Measurements from ENCODE around the gene KIF2C. TPM values are rescaled to one million over a fixed set of nuclear protein-coding genes. Genes with fewer than 3 reads are reported as not detected.

Gene KIF2C
- total and polyA plus RNA-seq, 9 of the 15 experiments (the other 6 are each of a cell fraction or from before 2014, with no cell fraction given) = 84.9 to 226 (median 169) TPM

DNA sequence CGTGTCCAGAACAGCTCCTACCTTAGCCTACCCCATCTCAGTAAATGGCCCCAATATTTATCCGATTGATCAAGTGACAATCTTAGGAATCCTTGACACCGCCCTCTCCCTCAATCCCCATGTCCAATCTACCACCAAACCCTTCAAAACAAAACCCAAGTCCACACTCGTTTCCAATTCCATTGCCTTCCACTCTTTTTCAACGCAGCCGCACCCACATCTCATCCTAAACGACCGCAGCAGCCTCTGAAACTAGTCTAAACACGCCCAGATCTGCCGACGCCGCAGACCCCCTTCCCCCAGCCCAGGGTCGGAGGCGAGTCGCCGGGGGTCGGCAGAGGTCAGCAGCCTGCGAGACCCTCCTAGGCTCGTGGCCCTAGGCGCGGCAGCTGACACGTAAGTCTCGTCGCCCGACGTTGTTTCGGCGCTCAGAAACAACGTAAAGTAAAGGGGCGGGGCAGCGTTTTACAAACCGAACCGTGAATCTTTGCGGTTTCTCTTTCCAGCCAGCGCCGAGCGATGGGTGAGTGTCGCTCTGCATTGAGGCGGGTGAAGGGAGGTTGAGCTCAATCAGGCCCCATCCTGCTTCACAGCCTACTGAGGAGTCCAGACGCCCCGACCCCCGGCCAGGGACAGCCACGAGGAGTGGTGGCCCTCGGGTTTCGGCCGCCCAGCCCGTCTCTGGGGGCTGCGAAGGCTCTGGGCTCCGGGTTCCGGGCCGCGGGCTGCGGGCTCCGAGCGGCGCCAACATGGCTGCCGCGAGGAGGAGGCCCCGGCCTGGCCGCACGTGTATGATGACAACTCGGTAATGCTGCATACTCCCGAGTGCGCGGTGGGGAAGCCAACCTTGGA is 35.7 kb downstream of the KIF2C start, which contains the start of gene RPS8 (continued):
- TF ChIP-seq, protein P1, sequence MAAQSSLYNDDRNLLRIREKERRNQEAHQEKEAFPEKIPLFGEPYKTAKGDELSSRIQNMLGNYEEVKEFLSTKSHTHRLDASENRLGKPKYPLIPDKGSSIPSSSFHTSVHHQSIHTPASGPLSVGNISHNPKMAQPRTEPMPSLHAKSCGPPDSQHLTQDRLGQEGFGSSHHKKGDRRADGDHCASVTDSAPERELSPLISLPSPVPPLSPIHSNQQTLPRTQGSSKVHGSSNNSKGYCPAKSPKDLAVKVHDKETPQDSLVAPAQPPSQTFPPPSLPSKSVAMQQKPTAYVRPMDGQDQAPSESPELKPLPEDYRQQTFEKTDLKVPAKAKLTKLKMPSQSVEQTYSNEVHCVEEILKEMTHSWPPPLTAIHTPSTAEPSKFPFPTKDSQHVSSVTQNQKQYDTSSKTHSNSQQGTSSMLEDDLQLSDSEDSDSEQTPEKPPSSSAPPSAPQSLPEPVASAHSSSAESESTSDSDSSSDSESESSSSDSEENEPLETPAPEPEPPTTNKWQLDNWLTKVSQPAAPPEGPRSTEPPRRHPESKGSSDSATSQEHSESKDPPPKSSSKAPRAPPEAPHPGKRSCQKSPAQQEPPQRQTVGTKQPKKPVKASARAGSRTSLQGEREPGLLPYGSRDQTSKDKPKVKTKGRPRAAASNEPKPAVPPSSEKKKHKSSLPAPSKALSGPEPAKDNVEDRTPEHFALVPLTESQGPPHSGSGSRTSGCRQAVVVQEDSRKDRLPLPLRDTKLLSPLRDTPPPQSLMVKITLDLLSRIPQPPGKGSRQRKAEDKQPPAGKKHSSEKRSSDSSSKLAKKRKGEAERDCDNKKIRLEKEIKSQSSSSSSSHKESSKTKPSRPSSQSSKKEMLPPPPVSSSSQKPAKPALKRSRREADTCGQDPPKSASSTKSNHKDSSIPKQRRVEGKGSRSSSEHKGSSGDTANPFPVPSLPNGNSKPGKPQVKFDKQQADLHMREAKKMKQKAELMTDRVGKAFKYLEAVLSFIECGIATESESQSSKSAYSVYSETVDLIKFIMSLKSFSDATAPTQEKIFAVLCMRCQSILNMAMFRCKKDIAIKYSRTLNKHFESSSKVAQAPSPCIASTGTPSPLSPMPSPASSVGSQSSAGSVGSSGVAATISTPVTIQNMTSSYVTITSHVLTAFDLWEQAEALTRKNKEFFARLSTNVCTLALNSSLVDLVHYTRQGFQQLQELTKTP (IDR thresholded peaks at IDR 0.05; ENCODE audit: low read depth in 1 of 2, partially characterized antibody in 2 of 2) = peak; percentile 62 to 88
- no peak for TF ChIP-seq IRF9 (tag; IDR thresholded peaks at IDR 0.05)
- no peak for TF ChIP-seq DMBX1 (CRISPR knock-in tag; IDR thresholded peaks at IDR 0.05; ENCODE audit: borderline replicate concordance)
- TF ChIP-seq ELF4 (CRISPR knock-in tag; IDR thresholded peaks at IDR 0.05) = peak; percentile 97
- TF ChIP-seq KLF6 (CRISPR knock-in tag; IDR thresholded peaks at IDR 0.05; ENCODE audit: borderline replicate concordance) = peak; percentile 95
- peak; percentile 43 to 62; a peak in 3 of 4 replicates for TF ChIP-seq NRF1 (conservative IDR thresholded peaks at IDR 0.05 in 1 of 2, IDR thresholded peaks at IDR 0.05 in 1 of 2)
- peak; percentile 78 for TF ChIP-seq SAP30 (IDR thresholded peaks at IDR 0.05; ENCODE audit: borderline replicate concordance, insufficient read depth, low read depth, low read length, poor library complexity, severe bottlenecking)
- TF ChIP-seq, protein P2, sequence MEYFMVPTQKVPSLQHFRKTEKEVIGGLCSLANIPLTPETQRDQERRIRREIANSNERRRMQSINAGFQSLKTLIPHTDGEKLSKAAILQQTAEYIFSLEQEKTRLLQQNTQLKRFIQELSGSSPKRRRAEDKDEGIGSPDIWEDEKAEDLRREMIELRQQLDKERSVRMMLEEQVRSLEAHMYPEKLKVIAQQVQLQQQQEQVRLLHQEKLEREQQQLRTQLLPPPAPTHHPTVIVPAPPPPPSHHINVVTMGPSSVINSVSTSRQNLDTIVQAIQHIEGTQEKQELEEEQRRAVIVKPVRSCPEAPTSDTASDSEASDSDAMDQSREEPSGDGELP (CRISPR knock-in tag; IDR thresholded peaks at IDR 0.05; ENCODE audit: borderline replicate concordance) = peak; percentile 94
- TF ChIP-seq, protein P3, sequence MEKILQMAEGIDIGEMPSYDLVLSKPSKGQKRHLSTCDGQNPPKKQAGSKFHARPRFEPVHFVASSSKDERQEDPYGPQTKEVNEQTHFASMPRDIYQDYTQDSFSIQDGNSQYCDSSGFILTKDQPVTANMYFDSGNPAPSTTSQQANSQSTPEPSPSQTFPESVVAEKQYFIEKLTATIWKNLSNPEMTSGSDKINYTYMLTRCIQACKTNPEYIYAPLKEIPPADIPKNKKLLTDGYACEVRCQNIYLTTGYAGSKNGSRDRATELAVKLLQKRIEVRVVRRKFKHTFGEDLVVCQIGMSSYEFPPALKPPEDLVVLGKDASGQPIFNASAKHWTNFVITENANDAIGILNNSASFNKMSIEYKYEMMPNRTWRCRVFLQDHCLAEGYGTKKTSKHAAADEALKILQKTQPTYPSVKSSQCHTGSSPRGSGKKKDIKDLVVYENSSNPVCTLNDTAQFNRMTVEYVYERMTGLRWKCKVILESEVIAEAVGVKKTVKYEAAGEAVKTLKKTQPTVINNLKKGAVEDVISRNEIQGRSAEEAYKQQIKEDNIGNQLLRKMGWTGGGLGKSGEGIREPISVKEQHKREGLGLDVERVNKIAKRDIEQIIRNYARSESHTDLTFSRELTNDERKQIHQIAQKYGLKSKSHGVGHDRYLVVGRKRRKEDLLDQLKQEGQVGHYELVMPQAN (IDR thresholded peaks at IDR 0.05; ENCODE audit: borderline replicate concordance) = peak; percentile 99
- TF ChIP-seq MYNN (IDR thresholded peaks at IDR 0.05) = no peak; the same call in 1 of the 2 replicates
- no peak for TF ChIP-seq MYNN (CRISPR knock-in tag; IDR thresholded peaks at IDR 0.05)
- peak in 1 of 2 experiments; percentile 75; a peak in 1 of 4 replicates for TF ChIP-seq BCLAF1 (IDR thresholded peaks at IDR 0.05; ENCODE audit: borderline replicate concordance in 1 of 2, control insufficient read depth in 1 of 2, low read depth in 2 of 2, low read length in 1 of 2)
- peak; percentile 82 for TF ChIP-seq HNRNPLL (IDR thresholded peaks at IDR 0.05; ENCODE audit: low read depth, low read length, poor library complexity, severe bottlenecking)

Measured in K562 (cell line).